HG03025 (cell line): ENCODE data around the gene IFT122.
"Not testable (repeated sequence)": the region's sequence is repeated elsewhere in the genome, so short reads cannot be mapped to it uniquely, and the experiment has no call there.

ENCODE experiments used
- ATAC-seq: cut with Tn5 transposase; IDR thresholded peaks from one replicate; pipeline ENCODE4 v1.9.1; 2021; ENCODE audit warnings: mild to moderate bottlenecking, moderate library complexity; ENCODE audit not compliant: unreplicated experiment, low FRiP score

IFT122 gene

GRCh38 chr3:129439817-129440617 is at the start of gene IFT122, which contains the start of gene MBD4:
Gene IFT122 (plus strand): TSS chr3:129440224. CDS start chr3:129440331, 107 bp downstream.
Gene MBD4 (minus strand): TSS chr3:129439948. CDS start chr3:129439833, 115 bp downstream.
- peak; percentile 86 for ATAC-seq

GRCh38 chr3:129391583-129391982 is 48.4 kb upstream of the IFT122 start:
- ATAC-seq, result not testable (repeated sequence)

- not testable (repeated sequence) for ATAC-seq
Observed at GRCh38 chr3:129392106-129392887, 47.7 kb upstream of the IFT122 start.

- ATAC-seq, result no peak
Observed at GRCh38 chr3:129393271-129393670, 46.8 kb upstream of the IFT122 start.

- not testable (repeated sequence) for ATAC-seq
Observed at GRCh38 chr3:129393760-129394564, 46.1 kb upstream of the IFT122 start.

GRCh38 chr3:129398803-129399144 is 41.2 kb upstream of the IFT122 start:
- ATAC-seq, result peak; percentile 7

GRCh38 chr3:129399145-129399894 is 40.7 kb upstream of the IFT122 start:
- peak; percentile 62 for ATAC-seq

GRCh38 chr3:129399895-129400357 is 40.1 kb upstream of the IFT122 start:
- ATAC-seq, result no peak

GRCh38 chr3:129402210-129402609 is 37.8 kb upstream of the IFT122 start:
- ATAC-seq, result no peak

- no peak for ATAC-seq
Observed at GRCh38 chr3:129402616-129403015, 37.4 kb upstream of the IFT122 start.

- ATAC-seq, result no peak
Observed at GRCh38 chr3:129403450-129403849, 36.6 kb upstream of the IFT122 start.

- no peak for ATAC-seq
Observed at GRCh38 chr3:129404130-129404529, 35.9 kb upstream of the IFT122 start.

- ATAC-seq, result no peak
Observed at GRCh38 chr3:129404610-129405009, 35.4 kb upstream of the IFT122 start.

GRCh38 chr3:129409541-129409940 is 30.5 kb upstream of the IFT122 start:
- no peak for ATAC-seq

- ATAC-seq, result no peak
Observed at GRCh38 chr3:129410971-129411370, 29.1 kb upstream of the IFT122 start.

- ATAC-seq, result no peak
Observed at GRCh38 chr3:129412542-129413198, 27.4 kb upstream of the IFT122 start.

- ATAC-seq, result not testable (repeated sequence)
Observed at GRCh38 chr3:129413238-129413637, 26.8 kb upstream of the IFT122 start.

- ATAC-seq, result no peak
Observed at GRCh38 chr3:129413687-129414506, 26.1 kb upstream of the IFT122 start.

- ATAC-seq, result no peak
Observed at GRCh38 chr3:129415378-129415777, 24.6 kb upstream of the IFT122 start.
